H1 (cell line): Measurements from ENCODE around the gene MGAT5B. TPM values are rescaled to one million over a fixed set of nuclear protein-coding genes. Genes with fewer than 3 reads are reported as not detected.

Experiments
- CTCF ChIA-PET: fragments of 300-600 bp; sonication (Branson Sonifier 250); formaldehyde crosslinking; loops from one replicate; lab custom pipeline; 2021; ENCODE audit not compliant: partially characterized antibody; lab: Charles Lee
- POLR2A ChIA-PET: fragments of 300-600 bp; sonication (Branson Sonifier 250); formaldehyde crosslinking; loops from one replicate; lab custom pipeline; 2021; ENCODE audit warnings: inconsistent platforms; ENCODE audit not compliant: partially characterized antibody; lab: Charles Lee
- DNase-seq, 2 experiments: peaks; one replicate each; pipeline versions ENCODE4 v3.0.0 to v3.0.0-alpha.2; 2010 to 2022; ENCODE audit warnings: low spot score in 2 of 2, low read depth in 1 of 2, mixed read lengths in 1 of 2
- FAIRE-seq: peaks from 2 replicates; lab custom pipeline; 2011; peaks lifted over from hg19 to GRCh38; lab: Jason Lieb, UNC
- H2AFZ ChIP-seq: 2 replicates; pipeline ENCODE4 v1.8.1; 2012; ENCODE audit warnings: low read length, inconsistent platforms
- H2AK5ac ChIP-seq: 2 replicates; pipeline ENCODE4 v1.6.1; 2013; ENCODE audit warnings: low read depth, low read length
- H2BK120ac ChIP-seq: replicated peaks from 2 replicates; pipeline ENCODE3; 2013; ENCODE audit warnings: low read depth, low read length, inconsistent platforms
- H2BK12ac ChIP-seq: 2 replicates; pipeline ENCODE4 v1.6.1; 2013; ENCODE audit warnings: low read depth, low read length
- H2BK15ac ChIP-seq: 2 replicates; pipeline ENCODE4 v1.6.1; 2013; ENCODE audit warnings: low read length
- H2BK20ac ChIP-seq: 2 replicates; pipeline ENCODE4 v1.6.1; 2013; ENCODE audit warnings: low read length
- H2BK5ac ChIP-seq: 2 replicates; pipeline ENCODE4 v1.6.1; 2013; ENCODE audit warnings: low read depth, low read length
- H3K14ac ChIP-seq: 2 replicates; pipeline ENCODE4 v1.6.1; 2013; ENCODE audit warnings: inconsistent platforms; ENCODE audit not compliant: insufficient read length
- H3K18ac ChIP-seq: 2 replicates; pipeline ENCODE4 v1.6.1; 2013; ENCODE audit warnings: low read length; ENCODE audit errors: extremely low read depth
- H3K23ac ChIP-seq: 2 replicates; pipeline ENCODE4 v1.6.1; 2013; ENCODE audit warnings: inconsistent platforms; ENCODE audit not compliant: insufficient read length
- H3K23me2 ChIP-seq: 2 replicates; pipeline ENCODE4 v1.6.1; 2013; ENCODE audit warnings: low read depth, low read length
- H3K27ac ChIP-seq: 2 replicates; pipeline ENCODE4 v1.6.1; 2011; ENCODE audit warnings: low read depth, low read length, inconsistent platforms
- H3K27me3 ChIP-seq, 4 experiments: replicated peaks in 1 of 4; 1 replicate in 1 of 4; 2 replicates in 3 of 4; pipeline versions ENCODE4 v1.6.1 to v1.8.1; 2011 to 2013; ENCODE audit warnings: low read length in 3 of 4, mild to moderate bottlenecking in 3 of 4, inconsistent platforms in 2 of 4, mixed read lengths in 2 of 4, moderate library complexity in 1 of 4; ENCODE audit not compliant: control insufficient read depth in 3 of 4, insufficient read depth in 3 of 4; ENCODE audit errors: extremely low read depth in 1 of 4
- H3K36me3 ChIP-seq, 4 experiments: 2 replicates each; pipeline versions ENCODE4 v1.6.1 to v1.8.1; 2011 to 2013; ENCODE audit warnings: mild to moderate bottlenecking in 4 of 4, low read length in 3 of 4, moderate library complexity in 2 of 4, control low read depth in 1 of 4, inconsistent platforms in 1 of 4; ENCODE audit not compliant: insufficient read depth in 4 of 4, control insufficient read depth in 2 of 4
- H3K4ac ChIP-seq: replicated peaks from 2 replicates; pipeline ENCODE3; 2013; ENCODE audit warnings: low read length, low read depth, mixed read lengths, inconsistent platforms; ENCODE audit not compliant: insufficient read length
- H3K4me1 ChIP-seq, 4 experiments: replicated peaks in 1 of 4; 1 replicate in 1 of 4; 2 replicates in 3 of 4; pipeline versions ENCODE4 v1.6.1 to v1.8.1; 2011 to 2013; ENCODE audit warnings: low read length in 3 of 4, inconsistent platforms in 2 of 4, mixed read lengths in 1 of 4; ENCODE audit not compliant: insufficient read depth in 4 of 4, control insufficient read depth in 3 of 4
- H3K4me2 ChIP-seq, 2 experiments: 2 replicates each; pipeline versions ENCODE4 v1.6.1 to v1.8.1; 2011 to 2013; ENCODE audit warnings: low read depth in 2 of 2, low read length in 2 of 2, control low read depth in 1 of 2, inconsistent platforms in 1 of 2, mild to moderate bottlenecking in 1 of 2; ENCODE audit not compliant: insufficient read depth in 1 of 2
- H3K4me3 ChIP-seq, 4 experiments: fragments of 200-600, 300-600 bp in 1 of 4; sonication (generic), shearing (Covaris generic), sonication (Bioruptor Twin) in 1 of 4; 2 replicates each; pipeline versions ENCODE4 v1.5.1 to v1.8.1; 2011 to 2016; ENCODE audit warnings: low read length in 4 of 4, low read depth in 3 of 4, control low read depth in 2 of 4, inconsistent platforms in 2 of 4, mild to moderate bottlenecking in 2 of 4, mixed read lengths in 1 of 4, moderate library complexity in 1 of 4; ENCODE audit not compliant: insufficient read depth in 2 of 4; ENCODE audit errors: extremely low read depth in 1 of 4
- H3K56ac ChIP-seq: replicated peaks from 2 replicates; pipeline ENCODE3; 2013; ENCODE audit warnings: low read depth, mild to moderate bottlenecking, mixed read lengths, low read length, inconsistent platforms; ENCODE audit not compliant: insufficient read length
- H3K79me1 ChIP-seq: 2 replicates; pipeline ENCODE4 v1.6.1; 2013; ENCODE audit warnings: low read depth, low read length, control low read depth
- H3K79me2 ChIP-seq, 2 experiments: 2 replicates each; pipeline versions ENCODE4 v1.6.1 to v1.8.1; 2012 to 2013; ENCODE audit warnings: low read length in 2 of 2, mild to moderate bottlenecking in 2 of 2, inconsistent platforms in 1 of 2; ENCODE audit not compliant: insufficient read depth in 2 of 2, control insufficient read depth in 1 of 2
- H3K9ac ChIP-seq, 4 experiments: replicated peaks in 1 of 4; 1 replicate in 1 of 4; 2 replicates in 3 of 4; pipeline versions ENCODE4 v1.6.1 to v1.8.1; 2011 to 2013; ENCODE audit warnings: low read depth in 3 of 4, low read length in 3 of 4, control low read depth in 2 of 4, mild to moderate bottlenecking in 2 of 4, moderate library complexity in 2 of 4, inconsistent platforms in 1 of 4; ENCODE audit errors: extremely low read depth in 1 of 4
- H3K9me3 ChIP-seq, 2 experiments: 2 replicates each; pipeline versions ENCODE4 v1.6.1 to v1.8.1; 2012 to 2013; ENCODE audit warnings: mild to moderate bottlenecking in 2 of 2, moderate library complexity in 2 of 2, control low read depth in 1 of 2, inconsistent platforms in 1 of 2, low read depth in 1 of 2, low read length in 1 of 2, mixed read lengths in 1 of 2; ENCODE audit not compliant: insufficient read depth in 2 of 2
- H4K20me1 ChIP-seq, 2 experiments: replicated peaks in 1 of 2; 2 replicates each; pipeline versions ENCODE3 to v1.8.1; 2011 to 2013; ENCODE audit warnings: inconsistent platforms in 2 of 2, low read length in 2 of 2, mild to moderate bottlenecking in 1 of 2; ENCODE audit not compliant: insufficient read depth in 2 of 2, control insufficient read depth in 1 of 2
- H4K5ac ChIP-seq: 2 replicates; pipeline ENCODE4 v1.6.1; 2013; ENCODE audit warnings: low read length, low read depth, mixed read lengths, inconsistent platforms; ENCODE audit not compliant: insufficient read length
- H4K8ac ChIP-seq: 2 replicates; pipeline ENCODE4 v1.8.0; 2013; ENCODE audit warnings: mild to moderate bottlenecking, moderate library complexity, low read length, inconsistent platforms; ENCODE audit not compliant: insufficient read depth; ENCODE audit errors: extremely low read depth
- H4K91ac ChIP-seq: replicated peaks from 2 replicates; pipeline ENCODE3; 2013; ENCODE audit warnings: low read length, mixed read lengths, inconsistent platforms; ENCODE audit not compliant: insufficient read length
- CREB1 ChIP-seq: IDR thresholded peaks from 2 replicates; pipeline ENCODE4 v1.6.1; 2012; ENCODE audit warnings: inconsistent platforms
- CTCF ChIP-seq, 3 experiments: IDR thresholded peaks; 1 replicate in 2 of 3; 2 replicates in 1 of 3; pipeline versions ENCODE4 v1.5.1 to v1.6.1; 2011; ENCODE audit warnings: low read length in 3 of 3, mild to moderate bottlenecking in 3 of 3, inconsistent platforms in 2 of 3, low read depth in 1 of 3, moderate library complexity in 1 of 3; ENCODE audit not compliant: insufficient read depth in 1 of 3; ENCODE audit errors: control extremely low read depth in 1 of 3
- GABPA ChIP-seq: IDR thresholded peaks from 2 replicates; pipeline ENCODE4 v1.6.1; 2011; ENCODE audit warnings: mild to moderate bottlenecking, low read length, moderate library complexity, borderline replicate concordance; ENCODE audit not compliant: insufficient read depth
- RBBP5 ChIP-seq: IDR thresholded peaks from 2 replicates; pipeline ENCODE4 v1.7.1; 2012; ENCODE audit warnings: low read depth, mild to moderate bottlenecking, inconsistent platforms, low read length, moderate library complexity, borderline replicate concordance
- SP4 ChIP-seq: IDR thresholded peaks from 2 replicates; pipeline ENCODE4 v1.6.1; 2012; ENCODE audit warnings: low read length, inconsistent platforms
- WGBS, 2 experiments: shearing (Covaris generic) in 1 of 2; methylation state at CpG; one replicate each; pipeline versions ENCODE4 v1.1.6 to v1.1.7; 2013 to 2015; ENCODE audit warnings: low lambda C conversion rate in 2 of 2, mixed read lengths in 2 of 2, inconsistent platforms in 1 of 2, low coverage in 1 of 2, missing lambda C conversion rate in 1 of 2; ENCODE audit not compliant: insufficient replicate concordance in 2 of 2, insufficient coverage in 1 of 2, insufficient read length in 1 of 2; ENCODE audit errors: extremely low coverage in 1 of 2, missing lambda C conversion rate in 1 of 2; 5-methylcytosine and 5-hydroxymethylcytosine counted together
- polyA plus RNA-seq, 7 experiments: library from polyadenylated mRNA; depleted of rRNA in 3 of 7; stranded (reverse) in 5 of 7; unstranded in 2 of 7; fragments of >200 nt in 5 of 7; fragments of 200-250 nt in 2 of 7; gene quantifications; 1 replicate in 5 of 7; 2 replicates in 1 of 7; 4 replicates in 1 of 7; pipeline versions ENCODE4 v1.2.1 to v1.2.3, GENCODE V29; 2011 to 2013; ENCODE audit warnings: missing spikeins in 2 of 7, mixed read lengths in 2 of 7
- total RNA-seq: library from RNA; stranded (reverse); fragmentation: NEBNext Ultra II Directional; extraction: Animal tissue kit (Norgen Biotek cat#: 25700); gene quantifications from 2 replicates; pipeline ENCODE4 v1.2.1, GENCODE V29; 2021

Gene MGAT5B
- total and polyA plus RNA-seq, 2 of the 8 experiments (the other 6 are each of a cell fraction or from before 2014, with no cell fraction given): 7.9 to 8.2 TPM

GRCh38 chr17:76988796-76989195 lies 120.6 kb downstream of the MGAT5B start:
- Histone ChIP-seq H4K8ac (no peak overlapping the region), H3K79me2 (no peaks in the 10 kb centered on the region), H3K4ac (no peak overlapping the region), H3K14ac (no peak overlapping the region), H4K5ac (no peak overlapping the region), H3K79me1 (no peaks in the 10 kb centered on the region), H3K36me3 (no peaks in the 10 kb centered on the region), H2BK120ac (no peak overlapping the region), H3K4me3 (no peak overlapping the region), H4K20me1 (no peaks in the 10 kb centered on the region), H2BK20ac (no peak overlapping the region), H2AK5ac (no peak overlapping the region), H2BK5ac (no peak overlapping the region), H3K18ac (no peak overlapping the region; the same call in 1 of the 2 replicates), H3K4me2 (no peak overlapping the region), H3K56ac (no peak overlapping the region), H3K9ac (no peak overlapping the region), H2BK12ac (no peak overlapping the region), H3K9me3 (no peaks in the 10 kb centered on the region), H3K23ac (no peak overlapping the region), H4K91ac (no peak overlapping the region), H3K27me3 (no peaks in the 10 kb centered on the region), H3K4me1 (peaks cover 0 to 3% (median 0%) of the 10 kb centered on the region in 4 experiments; a peak in 3 of 7 replicates), H2BK15ac (no peak overlapping the region), H3K27ac (no peak overlapping the region)
- WGBS, 2 experiments: 94% methylated on average over 13 of the region's 13 CpGs; no CpG with 5 or more reads in 1 of the 2 experiments
- ChIA-PET CTCF (interaction anchor here (1.2 to 2.3 kb wide), 3 partner anchors 15 to 299 kb away, joined by 3 to 8 read pairs (median 4); no protein-coding TSS in a partner anchor), POLR2A (interaction anchor here (2.1 kb wide), 1 partner anchor 20 kb away, joined by 15 read pairs; no protein-coding TSS in a partner anchor)
- FAIRE-seq (no peak), DNase-seq (no peak)
- TF ChIP-seq SP4 (no peak), GABPA (no peak), RBBP5 (no peak), CREB1 (no peak), CTCF (IDR thresholded peaks at IDR 0.05; ENCODE audit: control extremely low read depth in 1 of 3, insufficient read depth in 1 of 3, low read depth in 1 of 3, low read length in 3 of 3) (no peak)
- TF ChIP-seq, all 59 proteins: peak for 0
- Histone ChIP-seq H2AFZ (no peak overlapping the region), H3K23me2 (no peaks in the 10 kb centered on the region)
